T-helper 1 cell (primary cell): Measurements from ENCODE around the gene CFAP69.
"Not testable (repeated sequence)": the region's sequence is repeated elsewhere in the genome, so short reads cannot be mapped to it uniquely, and the experiment has no call there.

Experiments used
- DNase-seq, 5 donors: peaks; one replicate each; pipeline ENCODE4 v3.0.0-alpha.2; 2012 to 2020

The CFAP69 gene

DNA sequence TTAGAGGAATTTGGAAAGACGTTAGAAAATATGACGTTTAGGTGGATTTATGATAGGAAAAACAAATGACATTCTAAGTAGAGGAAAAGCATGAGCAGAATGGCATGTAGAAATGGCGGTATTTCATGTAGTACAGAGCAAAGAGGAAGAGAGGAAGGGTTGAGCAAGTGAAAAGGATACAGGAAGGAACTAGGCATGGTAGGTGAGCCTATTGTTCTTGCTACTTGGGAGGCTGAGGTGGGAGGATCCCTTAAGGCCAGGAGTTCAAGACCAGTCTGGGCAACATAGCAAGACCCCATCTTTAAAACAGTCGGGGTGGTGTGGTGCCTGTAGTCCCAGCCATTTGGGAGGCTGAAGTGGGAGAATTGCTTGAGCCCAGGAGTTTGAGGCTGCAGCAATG is 102.8 kb downstream of the CFAP69 start:
- no peak for DNase-seq

GRCh38 chr7:90349305-90349704 is 104.3 kb downstream of the CFAP69 start:
- DNase-seq: no peak

- DNase-seq: not testable (repeated sequence)
Measured at GRCh38 chr7:90350032-90350431, 105.1 kb downstream of the CFAP69 start.

GRCh38 chr7:90351987-90352386 is 107.0 kb downstream of the CFAP69 start:
- DNase-seq: no peak
